IPS DF 4.7 (cell line): ENCODE results near the gene TBC1D19.
"Not testable (repeated sequence)": the region's sequence is repeated elsewhere in the genome, so short reads cannot be mapped to it uniquely, and the experiment has no call there.

Experiments used
- DNase-seq: peaks from one replicate; pipeline ENCODE4 v3.0.0-alpha.2; 2013; ENCODE audit warnings: low spot score; ENCODE audit errors: extremely low read depth

The TBC1D19 gene

GRCh38 chr4:26583865-26584652 is at the start of gene TBC1D19:
TBC1D19 (plus strand) TSS chr4:26584084; CDS start chr4:26584194, 110 bp downstream.
- DNase-seq, result peak; percentile 66

- no peak for DNase-seq
Observed at GRCh38 chr4:26542991-26543390, 40.9 kb upstream of the TBC1D19 start.

GRCh38 chr4:26544421-26544820 is 39.5 kb upstream of the TBC1D19 start:
- DNase-seq, result no peak

- DNase-seq, result not testable (repeated sequence)
Observed at GRCh38 chr4:26548379-26548778, 35.5 kb upstream of the TBC1D19 start.

- no peak for DNase-seq
Observed at GRCh38 chr4:26557164-26557563, 26.7 kb upstream of the TBC1D19 start.

GRCh38 chr4:26558166-26558895 is 25.6 kb upstream of the TBC1D19 start:
- no peak for DNase-seq

- DNase-seq, result no peak
Observed at GRCh38 chr4:26566133-26566532, 17.8 kb upstream of the TBC1D19 start.

- no peak for DNase-seq
Observed at GRCh38 chr4:26568446-26568994, 15.4 kb upstream of the TBC1D19 start.

GRCh38 chr4:26570596-26570995 is 13.3 kb upstream of the TBC1D19 start:
- DNase-seq, result no peak

- no peak for DNase-seq
Observed at GRCh38 chr4:26573389-26573794, 10.5 kb upstream of the TBC1D19 start.

GRCh38 chr4:26574563-26574962 is 9.3 kb upstream of the TBC1D19 start:
- no peak for DNase-seq

- no peak for DNase-seq
Observed at GRCh38 chr4:26576231-26576739, 7.6 kb upstream of the TBC1D19 start.

- DNase-seq, result no peak
Observed at GRCh38 chr4:26577066-26577465, 6.8 kb upstream of the TBC1D19 start.

- DNase-seq, result no peak
Observed at GRCh38 chr4:26579169-26579568, 4.7 kb upstream of the TBC1D19 start.

GRCh38 chr4:26581341-26581740 is 2.5 kb upstream of the TBC1D19 start:
- DNase-seq, result not testable (repeated sequence)

- no peak for DNase-seq
Observed at GRCh38 chr4:26583538-26583864, 383 bp upstream of the TBC1D19 start.

GRCh38 chr4:26584725-26585124 is 841 bp downstream of the TBC1D19 start:
- no peak for DNase-seq

GRCh38 chr4:26589705-26590104 is 5.8 kb downstream of the TBC1D19 start:
- no peak for DNase-seq

- DNase-seq, result no peak
Observed at GRCh38 chr4:26590639-26591038, 6.8 kb downstream of the TBC1D19 start.

GRCh38 chr4:26593557-26593956 is 9.7 kb downstream of the TBC1D19 start:
- DNase-seq, result not testable (repeated sequence)

- DNase-seq, result no peak
Observed at GRCh38 chr4:26594371-26594770, 10.5 kb downstream of the TBC1D19 start.

- no peak for DNase-seq
Observed at GRCh38 chr4:26594778-26595177, 10.9 kb downstream of the TBC1D19 start.
